Activated CD8-positive, alpha-beta memory T cell treated with anti-CD3 and anti-CD28 coated beads, Interleukin-2, amount 50 U/mL, for 1 hour (primary cell): ENCODE results near the gene KMT2C.
"Not testable (repeated sequence)": the region's sequence is repeated elsewhere in the genome, so short reads cannot be mapped to it uniquely, and the experiment has no call there.

ENCODE experiments used
- DNase-seq: peaks from one replicate; pipeline ENCODE4 v3.0.0-alpha.2; 2020; ENCODE audit errors: extremely low read depth

KMT2C gene

GRCh38 chr7:152313217-152313616 lies 122.6 kb downstream of the KMT2C start:
- DNase-seq, result no peak

- DNase-seq, result no peak
These were observed 123.5 kb downstream of the KMT2C start for GRCh38 chr7:152312316-152312715.

- DNase-seq, result no peak
These were observed 127.9 kb downstream of the KMT2C start for GRCh38 chr7:152307902-152308301.

GRCh38 chr7:152299542-152300143 lies 136.2 kb downstream of the KMT2C start:
- DNase-seq, result not testable (repeated sequence)

- no peak for DNase-seq
These were observed 142.9 kb downstream of the KMT2C start for GRCh38 chr7:152292897-152293296.

- not testable (repeated sequence) for DNase-seq
These were observed 148.8 kb downstream of the KMT2C start for GRCh38 chr7:152286972-152287371.

- DNase-seq, result not testable (repeated sequence)
These were observed 149.6 kb downstream of the KMT2C start for GRCh38 chr7:152286219-152286618.

GRCh38 chr7:152284998-152285397 lies 150.8 kb downstream of the KMT2C start:
- not testable (repeated sequence) for DNase-seq

GRCh38 chr7:152277687-152278086 lies 158.1 kb downstream of the KMT2C start:
- not testable (repeated sequence) for DNase-seq

- DNase-seq, result not testable (repeated sequence)
These were observed 165.4 kb downstream of the KMT2C start for GRCh38 chr7:152270427-152270826.

- DNase-seq, result not testable (repeated sequence)
These were observed 168.9 kb downstream of the KMT2C start for GRCh38 chr7:152266859-152267258.

- DNase-seq, result not testable (repeated sequence)
These were observed 170.9 kb downstream of the KMT2C start for GRCh38 chr7:152264915-152265314.

- not testable (repeated sequence) for DNase-seq
These were observed 173.7 kb downstream of the KMT2C start for GRCh38 chr7:152262146-152262545.

GRCh38 chr7:152259645-152260044 lies 176.2 kb downstream of the KMT2C start:
- not testable (repeated sequence) for DNase-seq

- not testable (repeated sequence) for DNase-seq
These were observed 188.0 kb downstream of the KMT2C start for GRCh38 chr7:152247851-152248250.

- DNase-seq, result not testable (repeated sequence)
These were observed 190.4 kb downstream of the KMT2C start for GRCh38 chr7:152245417-152245816.

GRCh38 chr7:152243464-152243863 lies 192.3 kb downstream of the KMT2C start:
- not testable (repeated sequence) for DNase-seq

- DNase-seq, result not testable (repeated sequence)
These were observed 194.5 kb downstream of the KMT2C start for GRCh38 chr7:152241301-152241700.

GRCh38 chr7:152236306-152236705 lies 199.5 kb downstream of the KMT2C start:
- not testable (repeated sequence) for DNase-seq

- DNase-seq, result not testable (repeated sequence)
These were observed 201.4 kb downstream of the KMT2C start for GRCh38 chr7:152234421-152234820.

GRCh38 chr7:152231089-152231488 lies 204.7 kb downstream of the KMT2C start:
- DNase-seq, result no peak

- not testable (repeated sequence) for DNase-seq
These were observed 216.2 kb downstream of the KMT2C start for GRCh38 chr7:152219556-152219955.

GRCh38 chr7:152208766-152209165 lies 227.0 kb downstream of the KMT2C start:
- not testable (repeated sequence) for DNase-seq

- not testable (repeated sequence) for DNase-seq
These were observed 231.4 kb downstream of the KMT2C start for GRCh38 chr7:152204417-152204816.
